ENCODE measurements around the gene TMED3.
"Not testable (repeated sequence)": the region's sequence is repeated elsewhere in the genome, so short reads cannot be mapped to it uniquely, and the experiment has no call there.

The TMED3 gene

GRCh38 chr15:79319973-79320372 is 9.1 kb downstream of the TMED3 start:
- not testable (repeated sequence) for DNase-seq

GRCh38 chr15:79321876-79322275 is 11.0 kb downstream of the TMED3 start:
- no peak for DNase-seq

- no peak for DNase-seq
These were observed 11.4 kb downstream of the TMED3 start for GRCh38 chr15:79322306-79322705.

GRCh38 chr15:79322945-79323344 is 12.0 kb downstream of the TMED3 start:
- no peak for DNase-seq

- no peak for DNase-seq
These were observed 18.3 kb downstream of the TMED3 start for GRCh38 chr15:79329171-79329611.

GRCh38 chr15:79332824-79333510 is 22.1 kb downstream of the TMED3 start:
- DNase-seq: no peak

- DNase-seq: no peak
These were observed 26.7 kb downstream of the TMED3 start for GRCh38 chr15:79337591-79337990.

GRCh38 chr15:79339588-79340314 is 28.8 kb downstream of the TMED3 start:
- DNase-seq: peak; percentile 66

- DNase-seq: no peak
These were observed 29.3 kb downstream of the TMED3 start for GRCh38 chr15:79340315-79340602.

- DNase-seq: no peak
These were observed 30.5 kb downstream of the TMED3 start for GRCh38 chr15:79341396-79341795.

GRCh38 chr15:79349525-79349924 is 38.6 kb downstream of the TMED3 start:
- DNase-seq: peak; percentile 91

GRCh38 chr15:79352206-79352605 is 41.3 kb downstream of the TMED3 start:
- DNase-seq: peak; percentile 93

- no peak for DNase-seq
These were observed 46.7 kb downstream of the TMED3 start for GRCh38 chr15:79357566-79357965.

- no peak for DNase-seq
These were observed 47.2 kb downstream of the TMED3 start for GRCh38 chr15:79358069-79358468.

- no peak for DNase-seq
These were observed 53.8 kb downstream of the TMED3 start for GRCh38 chr15:79364571-79365240.

- no peak for DNase-seq
These were observed 54.9 kb downstream of the TMED3 start for GRCh38 chr15:79365765-79366164.

GRCh38 chr15:79366691-79367090 is 55.8 kb downstream of the TMED3 start:
- DNase-seq: no peak

GRCh38 chr15:79370716-79371115 is 59.8 kb downstream of the TMED3 start:
- no peak for DNase-seq

GRCh38 chr15:79371591-79371990 is 60.7 kb downstream of the TMED3 start:
- DNase-seq: no peak

GRCh38 chr15:79372428-79372827 is 61.5 kb downstream of the TMED3 start:
- peak; percentile 25 for DNase-seq

All from NCI-H82 (cell line).